CD4-positive, alpha-beta T cell treated with Interleukin-6 at 100 ng/mL for 8 hours (primary cell): Measurements from ENCODE around the gene ARHGAP26.

Source experiments
- DNase-seq: peaks from one replicate; pipeline ENCODE4 v3.0.0-alpha.2; 2020; ENCODE audit warnings: mixed read lengths, low spot score

Gene ARHGAP26

GRCh38 chr5:143207563-143208364 is 437.6 kb downstream of the ARHGAP26 start:
- no peak for DNase-seq

GRCh38 chr5:143208365-143208641 is 438.1 kb downstream of the ARHGAP26 start:
- DNase-seq = no peak

DNA sequence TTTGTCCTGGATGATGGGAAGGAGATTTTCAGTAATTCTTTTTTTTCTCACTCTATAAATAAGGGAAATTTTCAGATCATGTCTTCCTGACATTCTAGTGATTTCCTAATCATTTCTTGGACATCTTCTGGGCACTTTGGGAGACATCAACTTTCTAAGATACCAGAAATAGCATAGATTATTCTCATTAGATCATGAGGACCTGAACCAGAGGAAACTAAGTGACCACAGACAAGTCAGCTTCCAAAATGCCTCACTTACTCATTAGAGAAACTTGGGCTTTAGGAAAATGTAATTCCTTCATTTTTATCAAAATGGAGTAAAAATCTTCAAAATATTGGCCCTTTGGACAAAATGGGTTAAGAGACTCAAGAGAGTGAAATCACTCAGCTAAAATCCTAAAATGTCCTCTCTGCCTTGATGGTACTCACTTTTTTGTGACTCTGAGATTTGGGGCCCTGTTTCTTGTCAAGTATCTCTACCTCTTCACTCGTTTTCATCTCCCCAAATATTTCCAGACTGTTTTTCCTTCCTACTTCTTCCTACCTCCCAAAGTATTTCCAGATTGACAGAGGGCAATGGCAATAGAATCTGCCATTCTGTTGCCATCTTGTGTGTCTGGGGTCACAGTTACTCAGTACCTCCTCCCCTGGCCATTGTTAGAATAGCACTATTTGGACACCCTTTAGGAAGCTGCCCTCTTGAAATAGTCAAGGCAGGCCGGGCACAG is 438.8 kb downstream of the ARHGAP26 start:
- no peak for DNase-seq

DNA sequence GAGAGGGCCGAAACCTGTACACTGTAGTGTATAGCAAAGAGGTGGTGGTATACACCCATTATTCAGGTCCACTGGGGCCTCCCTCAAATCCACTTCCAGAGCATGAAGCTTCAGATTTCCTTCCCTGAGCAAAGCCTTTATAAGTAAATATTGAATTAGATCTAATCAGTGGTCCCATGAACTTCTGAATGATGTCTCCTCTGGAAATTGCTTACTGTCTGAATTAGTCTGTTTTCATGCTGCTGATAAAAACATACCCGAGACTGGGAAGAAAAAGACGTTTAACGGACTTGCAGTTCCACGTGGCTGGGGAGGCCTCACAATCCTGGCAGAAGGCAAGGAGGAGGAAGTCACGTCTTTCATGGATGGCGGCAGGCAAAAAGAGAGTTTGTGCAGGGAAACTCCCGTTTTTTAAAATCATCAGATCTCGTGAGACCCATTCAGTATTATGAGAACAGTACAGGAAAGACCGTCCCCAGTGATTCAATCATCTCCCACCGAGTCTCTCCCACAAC is 439.8 kb downstream of the ARHGAP26 start:
- DNase-seq = no peak

- no peak for DNase-seq
Observed at GRCh38 chr5:143210576-143210975, 440.4 kb downstream of the ARHGAP26 start.

DNA sequence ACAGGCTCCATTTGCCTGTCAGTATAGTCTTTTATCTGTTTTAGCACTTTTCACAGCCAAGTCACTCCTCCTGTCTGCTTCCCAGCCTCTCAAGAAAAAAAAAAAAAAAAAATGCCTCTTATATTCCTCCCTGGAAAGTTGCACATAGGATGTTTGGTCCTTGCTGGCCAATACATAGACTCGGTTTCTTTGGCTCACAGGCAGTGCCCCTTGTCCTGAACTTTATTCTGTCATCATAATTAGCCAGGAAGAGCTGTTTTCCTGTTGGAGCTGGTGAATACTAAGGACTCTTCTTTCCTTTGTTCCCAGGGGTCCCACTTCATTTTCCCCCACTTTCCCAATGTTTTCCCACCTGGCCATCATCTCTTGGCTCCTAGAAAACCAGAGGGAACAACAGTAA is 442.1 kb downstream of the ARHGAP26 start:
- DNase-seq = no peak

GRCh38 chr5:143213231-143213850 is 443.2 kb downstream of the ARHGAP26 start:
- no peak for DNase-seq

DNA sequence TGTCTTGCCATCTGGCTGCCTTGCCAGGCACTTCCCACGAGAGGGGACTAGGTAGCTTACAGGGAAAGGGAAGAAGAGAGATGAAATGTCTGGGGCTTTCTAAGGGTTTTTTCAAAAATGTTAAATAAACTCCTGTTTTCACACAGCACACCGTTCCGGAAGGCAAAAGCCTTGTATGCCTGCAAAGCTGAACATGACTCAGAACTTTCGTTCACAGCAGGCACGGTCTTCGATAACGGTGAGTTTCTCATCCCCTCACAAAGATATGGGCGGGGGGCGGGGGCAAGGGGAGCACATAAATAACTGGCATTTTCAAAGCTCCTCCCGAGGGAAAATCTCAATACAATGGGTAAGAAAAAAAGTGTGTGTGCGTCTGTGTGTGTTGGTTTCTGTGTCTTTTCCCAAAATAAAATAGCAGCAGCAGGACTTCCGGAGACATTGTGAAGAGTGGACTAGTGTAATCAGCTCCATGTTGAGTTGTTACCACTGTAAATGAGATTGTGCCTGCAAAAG is 443.7 kb downstream of the ARHGAP26 start:
- no peak for DNase-seq

DNA sequence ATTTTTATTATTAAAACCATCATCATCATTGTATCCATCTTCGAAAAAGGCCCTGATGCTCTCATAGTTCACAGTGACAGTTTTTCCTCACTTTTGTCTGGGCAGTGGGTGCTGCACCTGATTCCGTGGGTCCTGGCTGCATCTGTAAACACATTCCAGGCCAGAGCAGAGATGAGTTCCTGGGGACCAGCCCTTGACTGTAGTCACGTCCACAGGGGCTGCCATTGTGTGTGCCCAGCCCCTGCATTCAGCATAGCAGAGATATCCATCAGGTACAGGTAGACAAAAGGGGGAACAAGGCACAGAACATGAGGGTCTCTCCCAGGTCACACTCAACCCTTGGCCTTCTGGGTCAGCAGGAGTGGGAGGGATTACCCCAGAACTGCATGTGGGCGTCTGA is 444.3 kb downstream of the ARHGAP26 start:
- no peak for DNase-seq

GRCh38 chr5:143214890-143215289 is 444.7 kb downstream of the ARHGAP26 start:
- DNase-seq = no peak

DNA sequence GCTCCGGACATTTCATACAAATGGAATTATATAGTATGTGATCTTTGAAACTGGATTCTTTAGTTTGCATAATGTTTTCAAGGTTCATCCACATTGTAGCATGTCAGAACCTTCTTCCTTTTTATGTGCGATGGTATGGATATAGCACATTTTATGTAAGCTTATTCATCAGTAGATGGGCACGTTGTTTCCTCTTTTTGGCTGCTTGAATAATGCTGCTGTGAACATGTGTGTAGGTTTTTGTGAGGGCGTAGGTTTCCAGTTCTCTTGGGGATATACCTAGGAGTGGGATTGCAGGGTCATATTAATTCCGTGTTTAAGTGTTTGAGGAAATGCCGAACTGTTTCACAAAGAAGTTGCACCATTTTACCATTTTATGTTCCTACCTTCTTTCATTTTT is 445.5 kb downstream of the ARHGAP26 start:
- DNase-seq = no peak

- DNase-seq = no peak
Observed at GRCh38 chr5:143216211-143216610, 446.0 kb downstream of the ARHGAP26 start.

- no peak for DNase-seq
Observed at GRCh38 chr5:143217065-143217803, 447.1 kb downstream of the ARHGAP26 start.

- no peak for DNase-seq
Observed at GRCh38 chr5:143217804-143218160, 447.6 kb downstream of the ARHGAP26 start.

GRCh38 chr5:143218517-143219170 is 448.5 kb downstream of the ARHGAP26 start:
- DNase-seq = no peak

- no peak for DNase-seq
Observed at GRCh38 chr5:143219696-143220095, 449.5 kb downstream of the ARHGAP26 start.

GRCh38 chr5:143220748-143221251 is 450.6 kb downstream of the ARHGAP26 start:
- DNase-seq = no peak

DNA sequence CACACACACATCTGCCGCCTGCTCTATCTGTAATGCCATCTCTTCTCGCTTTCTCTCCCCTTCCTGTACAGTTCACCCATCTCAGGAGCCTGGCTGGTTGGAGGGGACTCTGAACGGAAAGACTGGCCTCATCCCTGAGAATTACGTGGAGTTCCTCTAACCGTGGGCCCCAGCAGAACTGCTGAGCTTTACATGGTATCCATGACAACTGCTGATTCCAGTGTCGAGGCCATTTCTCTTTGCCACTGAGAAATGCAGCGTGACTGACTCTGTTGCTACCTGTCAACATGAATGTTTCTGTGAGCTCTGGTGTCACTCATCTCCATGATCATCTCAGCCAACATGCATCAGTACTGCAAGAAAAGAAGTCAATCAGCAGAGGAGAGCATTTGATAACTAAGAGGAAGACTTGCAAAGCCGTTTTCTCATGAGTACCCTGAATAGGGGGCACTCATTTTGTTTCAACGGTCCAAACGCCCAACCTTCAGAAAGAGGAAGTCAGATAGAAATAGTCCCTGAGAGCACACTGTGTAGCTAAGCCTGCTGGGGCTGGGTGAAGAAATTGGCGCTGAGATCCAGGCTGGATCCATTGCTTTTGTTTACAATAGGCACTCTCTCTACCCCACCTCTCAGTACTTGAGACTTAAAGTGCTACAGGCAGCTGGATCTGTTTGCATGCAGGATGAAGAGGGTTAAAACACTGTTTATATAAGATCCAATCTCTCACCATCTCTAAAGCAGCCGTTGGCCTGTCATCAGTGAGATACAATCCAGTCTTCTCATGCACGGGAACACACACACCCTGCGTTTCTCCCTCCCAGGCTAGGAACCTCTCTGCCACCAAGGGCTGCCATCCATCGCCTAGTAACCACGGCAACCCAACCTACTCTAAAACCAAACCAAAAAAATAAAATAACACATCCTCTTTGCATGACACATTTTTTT is 452.4 kb downstream of the ARHGAP26 start:
- DNase-seq = peak; percentile 59

DNA sequence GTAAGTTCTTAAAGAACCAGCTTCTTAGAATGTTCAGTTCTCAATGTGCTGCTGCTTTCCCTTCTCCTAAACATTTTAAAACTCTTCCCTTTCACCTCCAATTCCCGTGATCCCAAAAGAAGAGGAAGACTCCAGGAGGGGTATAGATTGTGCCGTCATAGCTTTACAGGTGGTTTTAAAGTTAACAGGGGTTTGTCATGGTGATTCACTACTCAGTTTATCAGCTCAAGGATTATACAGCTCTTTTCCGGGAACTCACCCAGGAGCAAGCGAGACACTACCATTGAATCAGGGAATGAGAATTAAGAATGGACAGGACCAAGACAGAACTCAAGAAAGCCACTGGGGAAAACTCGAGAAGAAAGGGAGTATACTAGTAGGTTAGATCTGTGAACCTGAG is 454.5 kb downstream of the ARHGAP26 start:
- no peak for DNase-seq

GRCh38 chr5:143225511-143225910 is 455.3 kb downstream of the ARHGAP26 start:
- no peak for DNase-seq
